Measurements from ENCODE around the gene DSTYK. TPM values are rescaled to one million over a fixed set of nuclear protein-coding genes. Genes with fewer than 3 reads are reported as not detected.
"Not testable (repeated sequence)": the region's sequence is repeated elsewhere in the genome, so short reads cannot be mapped to it uniquely, and the experiment has no call there.

Gene DSTYK
- polyA plus RNA-seq, 6 donors from 2014 or later, result 4.5 to 7.6 (median 5.8) TPM

GRCh38 chr1:205192287-205192686, 19.2 kb downstream of the DSTYK start:
- H3K4me3 Mint-ChIP-seq, result no peak overlapping the region
- H3K27ac Mint-ChIP-seq, result peak overlapping the region in 1 of 6 donors; percentile 27
- H3K36me3 Mint-ChIP-seq, result peaks cover 0 to 4% of the 10 kb centered on the region in 2 donors
- peaks cover 42 to 55% (median 44%) of the 10 kb centered on the region in 3 donors for H3K4me1 Mint-ChIP-seq
- H3K27me3 Mint-ChIP-seq, result no peaks in the 10 kb centered on the region
- no peak for ATAC-seq (ENCODE audit: low read depth in 2 of 2)
- H3K9me3 Mint-ChIP-seq, result no peaks in the 10 kb centered on the region
- no peak for DNase-seq

DNA sequence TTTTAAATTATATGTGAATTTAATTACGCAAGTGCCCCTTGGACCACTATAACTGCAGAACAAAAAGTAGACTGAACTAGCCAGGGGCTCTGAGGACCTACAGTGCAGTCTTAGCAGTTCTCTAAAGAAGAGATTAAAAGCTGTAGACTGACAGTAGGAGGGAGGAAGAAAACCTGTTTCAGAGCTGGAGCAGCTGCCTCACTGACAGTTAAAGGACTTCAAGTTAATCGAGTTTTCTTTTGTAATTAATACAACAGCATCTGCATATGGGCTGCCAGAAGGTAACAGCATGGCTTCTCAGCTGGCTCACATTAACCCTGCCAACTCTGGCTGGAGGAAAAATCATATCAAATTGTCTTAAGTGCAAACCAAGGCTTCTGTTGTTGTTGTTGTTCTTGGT, 19.9 kb downstream of the DSTYK start:
- Mint-ChIP-seq H3K9me3 (no peaks in the 10 kb centered on the region), H3K4me3 (no peak overlapping the region), H3K27ac (peak overlapping the region in 1 of 6 donors; percentile 62), H3K4me1 (peaks cover 38 to 55% (median 42%) of the 10 kb centered on the region in 3 donors), H3K27me3 (no peaks in the 10 kb centered on the region), H3K36me3 (peaks cover 4 to 5% of the 10 kb centered on the region in 2 donors)
- DNase-seq, result no peak
- no peak for ATAC-seq (ENCODE audit: low read depth in 2 of 2)

DNA sequence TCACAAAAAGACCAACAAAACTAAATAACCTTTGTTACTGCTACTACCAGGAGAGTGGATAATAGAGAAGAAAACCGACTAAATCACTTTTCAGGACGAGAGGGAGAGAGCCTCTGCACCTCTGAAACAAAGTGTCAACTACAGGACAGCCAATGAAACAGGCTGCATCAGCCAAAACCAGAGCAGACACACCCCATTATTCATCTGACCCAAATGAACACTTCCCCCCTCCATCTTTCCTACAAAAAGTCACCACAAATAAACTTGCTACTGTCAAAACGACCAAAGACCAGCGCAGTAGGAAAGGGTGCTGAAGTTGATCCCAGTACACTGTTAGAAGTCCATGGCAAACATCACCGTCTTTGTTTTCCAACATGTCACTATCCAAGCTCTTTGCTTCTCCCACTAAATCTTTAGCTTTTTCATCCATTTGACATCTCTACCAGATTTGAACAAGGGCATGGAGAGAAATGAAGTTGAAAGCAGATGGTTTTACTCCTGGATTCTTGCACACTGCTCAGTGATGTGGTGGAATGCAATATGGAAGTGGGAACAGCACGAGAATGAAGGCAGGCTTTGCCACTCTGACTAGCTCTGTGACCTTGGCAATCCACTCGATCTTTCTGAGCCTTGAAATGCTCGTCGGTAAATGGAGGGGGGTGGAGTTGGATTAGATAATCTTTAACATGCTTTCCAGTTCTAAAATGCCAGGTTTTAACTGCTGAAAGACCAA, 20.5 kb downstream of the DSTYK start:
- Mint-ChIP-seq H3K36me3 (peaks cover 5 to 10% of the 10 kb centered on the region in 2 donors), H3K4me1 (peaks cover 38 to 55% (median 42%) of the 10 kb centered on the region in 3 donors), H3K9me3 (no peaks in the 10 kb centered on the region), H3K4me3 (no peak overlapping the region), H3K27me3 (no peaks in the 10 kb centered on the region), H3K27ac (peak overlapping the region in 1 of 6 donors; percentile 62)
- no peak for DNase-seq
- ATAC-seq (ENCODE audit: low read depth in 2 of 2), result no peak

DNA sequence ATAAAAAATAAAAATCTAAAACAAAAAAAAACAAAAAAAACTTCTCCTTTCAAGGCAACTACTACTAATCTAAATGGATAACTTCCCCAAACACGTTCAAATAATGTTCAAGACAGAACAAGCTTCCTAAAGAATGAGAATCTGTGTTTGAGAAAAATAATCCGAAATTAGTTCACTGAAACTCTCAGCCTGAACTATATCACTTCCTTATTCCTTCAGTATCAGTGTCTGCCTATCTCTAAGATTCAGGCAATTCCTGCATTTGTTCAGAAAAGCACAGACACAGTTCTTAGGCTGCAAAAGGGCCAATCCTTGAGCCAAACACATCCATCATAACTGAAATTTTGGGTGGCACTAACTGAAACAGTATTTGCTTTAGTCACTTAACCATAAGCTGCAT, 22.4 kb downstream of the DSTYK start:
- DNase-seq (no peak), ATAC-seq (ENCODE audit: low read depth in 2 of 2) (no peak)
- H3K27ac Mint-ChIP-seq, result peak overlapping the region in 1 of 6 donors; percentile 41
- H3K9me3 Mint-ChIP-seq, result no peaks in the 10 kb centered on the region
- H3K4me1 Mint-ChIP-seq, result peaks cover 31 to 48% (median 41%) of the 10 kb centered on the region in 3 donors
- peaks cover 5 to 11% of the 10 kb centered on the region in 2 donors for H3K36me3 Mint-ChIP-seq
- no peaks in the 10 kb centered on the region for H3K27me3 Mint-ChIP-seq
- no peak overlapping the region for H3K4me3 Mint-ChIP-seq

DNA sequence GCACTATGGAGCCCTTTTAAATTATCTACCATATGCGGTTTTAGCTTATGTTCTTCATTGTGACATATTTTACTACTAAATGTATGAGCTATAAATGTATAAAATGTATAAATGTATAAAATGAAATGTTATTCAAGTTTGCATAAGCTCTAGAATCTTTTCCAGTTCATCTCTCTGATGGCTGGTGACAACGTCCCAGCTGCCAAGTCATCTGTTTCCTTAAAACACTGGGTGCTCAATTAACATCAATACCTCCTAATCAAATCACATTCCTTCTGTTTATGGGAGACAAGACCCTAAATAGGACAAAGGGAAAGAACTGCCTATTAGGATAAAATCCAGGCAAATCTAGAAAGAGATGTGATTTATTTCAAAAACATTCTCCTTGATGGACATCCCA, 22.9 kb downstream of the DSTYK start:
- no peak for ATAC-seq (ENCODE audit: low read depth in 2 of 2)
- Mint-ChIP-seq H3K36me3 (peaks cover 5 to 14% of the 10 kb centered on the region in 2 donors), H3K27ac (peak overlapping the region in 1 of 6 donors; percentile 41), H3K9me3 (no peaks in the 10 kb centered on the region), H3K4me1 (peaks cover 35 to 48% (median 37%) of the 10 kb centered on the region in 3 donors), H3K4me3 (no peak overlapping the region), H3K27me3 (no peaks in the 10 kb centered on the region)
- no peak for DNase-seq

DNA sequence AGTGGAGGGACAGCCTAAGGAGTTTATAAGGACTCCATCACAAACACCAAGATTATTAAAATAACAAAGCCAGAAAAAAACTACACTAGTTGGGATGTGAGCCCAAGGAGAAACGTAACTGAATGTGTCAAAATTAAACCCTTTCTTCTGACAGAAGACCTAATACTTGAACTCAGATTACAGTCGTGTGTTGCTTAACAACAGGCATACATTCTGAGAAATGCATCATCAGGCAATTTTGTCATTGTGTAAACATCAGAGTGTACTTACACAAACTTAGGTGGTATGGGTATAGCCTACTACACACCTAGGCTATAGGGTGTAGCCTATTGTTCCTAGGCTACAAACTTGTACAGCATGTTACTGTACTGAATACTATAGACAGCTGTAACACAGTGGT, 23.4 kb downstream of the DSTYK start:
- Mint-ChIP-seq H3K36me3 (peaks cover 6 to 17% of the 10 kb centered on the region in 2 donors), H3K4me3 (no peak overlapping the region), H3K27ac (peak overlapping the region in 1 of 6 donors; percentile 76), H3K9me3 (no peaks in the 10 kb centered on the region), H3K4me1 (peaks cover 32 to 48% (median 33%) of the 10 kb centered on the region in 3 donors), H3K27me3 (no peaks in the 10 kb centered on the region)
- DNase-seq (no peak), ATAC-seq (ENCODE audit: low read depth in 2 of 2) (no peak)

DNA sequence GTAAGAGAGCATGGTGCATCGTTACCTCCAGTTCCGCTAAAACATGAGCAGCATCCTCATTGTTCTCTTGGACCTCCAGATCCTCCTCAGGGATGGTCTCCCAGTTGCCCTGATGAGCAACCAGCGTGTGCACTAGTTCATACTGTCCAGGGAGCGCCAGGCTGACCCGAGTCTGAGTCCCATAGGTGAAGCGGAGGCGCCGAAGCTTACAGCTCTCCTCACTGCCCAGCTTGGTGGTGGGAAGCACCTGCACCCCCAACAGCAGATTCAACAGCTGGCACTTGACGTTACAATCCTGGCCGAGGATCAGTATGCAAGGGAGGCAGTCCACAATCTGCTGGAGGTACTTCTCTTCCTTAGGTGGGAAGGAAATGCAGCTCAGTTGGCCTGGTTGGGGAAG, 24.1 kb downstream of the DSTYK start:
- H3K9me3 Mint-ChIP-seq, result no peaks in the 10 kb centered on the region

GRCh38 chr1:205186191-205186590, 25.3 kb downstream of the DSTYK start:
- Mint-ChIP-seq H3K4me3 (no peak overlapping the region), H3K27me3 (no peaks in the 10 kb centered on the region), H3K9me3 (no peaks in the 10 kb centered on the region), H3K36me3 (peaks cover 11 to 22% of the 10 kb centered on the region in 2 donors), H3K27ac (no peak overlapping the region), H3K4me1 (peaks cover 19 to 42% (median 23%) of the 10 kb centered on the region in 3 donors)
- ATAC-seq (ENCODE audit: low read depth in 2 of 2), result no peak
- no peak for DNase-seq

More for the DNA sequence above, 24.1 kb downstream of the DSTYK start:
- Mint-ChIP-seq H3K27me3 (no peaks in the 10 kb centered on the region), H3K27ac (no peak overlapping the region), H3K36me3 (peaks cover 11 to 21% of the 10 kb centered on the region in 2 donors), H3K4me3 (no peak overlapping the region), H3K4me1 (peaks cover 27 to 51% (median 31%) of the 10 kb centered on the region in 3 donors)
- DNase-seq, result no peak
- no peak for ATAC-seq (ENCODE audit: low read depth in 2 of 2)

DNA sequence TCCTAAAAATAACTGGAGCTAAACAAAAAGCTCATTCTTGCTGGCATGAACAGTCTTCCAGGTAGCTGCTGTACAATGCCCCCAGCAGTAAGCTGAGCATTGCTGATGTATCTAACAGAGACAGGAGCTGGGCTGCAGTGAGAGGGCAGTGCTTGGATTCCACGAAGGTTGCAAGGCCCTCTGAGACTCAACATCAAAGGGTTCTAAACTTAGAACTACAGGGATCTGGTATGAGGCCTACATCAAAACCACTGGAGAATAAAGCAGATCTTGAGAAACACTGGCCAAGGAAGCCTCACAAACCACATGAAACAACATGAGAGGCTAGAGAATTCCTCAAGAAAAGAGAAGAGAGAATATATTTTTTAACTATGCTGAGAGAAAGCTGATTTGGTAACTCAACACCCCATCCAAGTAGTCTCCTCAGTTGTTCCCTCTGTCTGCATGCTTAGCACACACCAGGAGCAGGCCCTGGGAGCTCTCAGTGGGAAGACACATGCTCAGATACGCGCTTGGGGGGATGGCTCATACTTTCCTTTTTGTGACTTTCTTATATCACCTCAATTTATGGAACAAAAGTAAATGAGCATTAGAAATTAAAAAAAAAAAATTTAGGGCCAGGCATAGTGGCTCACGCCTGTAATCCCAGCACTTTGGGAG, 27.7 kb downstream of the DSTYK start:
- H3K36me3 Mint-ChIP-seq, result peaks cover 11 to 27% of the 10 kb centered on the region in 2 donors
- H3K4me1 Mint-ChIP-seq, result peaks cover 3 to 21% (median 7%) of the 10 kb centered on the region in 3 donors
- H3K27ac Mint-ChIP-seq, result peak overlapping the region in 2 of 6 donors; percentile 23 to 90
- no peaks in the 10 kb centered on the region for H3K9me3 Mint-ChIP-seq
- no peak for ATAC-seq (ENCODE audit: low read depth in 2 of 2)
- no peaks in the 10 kb centered on the region for H3K27me3 Mint-ChIP-seq
- H3K4me3 Mint-ChIP-seq, result no peak overlapping the region
- no peak for DNase-seq

GRCh38 chr1:205182930-205183329, 28.6 kb downstream of the DSTYK start:
- no peaks in the 10 kb centered on the region for H3K9me3 Mint-ChIP-seq
- peaks cover 11 to 27% of the 10 kb centered on the region in 2 donors for H3K36me3 Mint-ChIP-seq
- no peaks in the 10 kb centered on the region for H3K27me3 Mint-ChIP-seq
- ATAC-seq (ENCODE audit: low read depth in 2 of 2) (no peak), DNase-seq (no peak)
- H3K4me1 Mint-ChIP-seq, result peaks cover 3 to 21% (median 7%) of the 10 kb centered on the region in 3 donors
- H3K4me3 Mint-ChIP-seq, result peak overlapping the region in 1 of 8 donors; percentile 11
- no peak overlapping the region for H3K27ac Mint-ChIP-seq

- not testable (repeated sequence) for H3K27ac Mint-ChIP-seq; DNase-seq; H3K9me3 Mint-ChIP-seq; H3K27me3 Mint-ChIP-seq; ATAC-seq (ENCODE audit: low read depth in 2 of 2); H3K4me3 Mint-ChIP-seq
- Mint-ChIP-seq H3K4me1 (peaks cover 3 to 14% (median 7%) of the 10 kb centered on the region in 3 donors), H3K36me3 (peaks cover 6 to 17% of the 10 kb centered on the region in 2 donors)
Measured at GRCh38 chr1:205180331-205180730, 31.2 kb downstream of the DSTYK start.

DNA sequence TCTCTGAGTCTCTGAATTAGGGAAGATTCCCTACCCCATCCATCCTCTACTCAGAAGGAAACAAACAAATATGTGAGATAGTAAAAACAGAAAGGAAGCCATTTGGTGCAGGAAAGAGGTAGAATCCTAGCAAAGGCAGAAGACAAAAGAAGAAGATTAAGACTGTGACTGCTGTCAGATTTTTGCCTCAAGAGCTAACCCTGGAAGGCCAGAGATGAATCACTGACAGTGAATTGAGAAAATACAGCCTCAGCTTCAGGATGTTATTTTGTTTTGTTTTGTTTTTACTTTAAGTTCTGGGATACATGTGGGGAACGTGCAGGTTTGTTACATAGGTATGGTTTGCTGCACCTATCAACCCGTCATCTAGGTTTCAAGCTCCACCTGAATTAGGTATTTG, 31.7 kb downstream of the DSTYK start:
- H3K9me3 Mint-ChIP-seq, result no peaks in the 10 kb centered on the region
- H3K27ac Mint-ChIP-seq, result peak overlapping the region in 1 of 6 donors; percentile 15
- DNase-seq (no peak), ATAC-seq (ENCODE audit: low read depth in 2 of 2) (no peak)
- H3K36me3 Mint-ChIP-seq, result peaks cover 6 to 17% of the 10 kb centered on the region in 2 donors
- no peak overlapping the region for H3K4me3 Mint-ChIP-seq
- no peaks in the 10 kb centered on the region for H3K27me3 Mint-ChIP-seq
- H3K4me1 Mint-ChIP-seq, result peaks cover 3 to 14% (median 7%) of the 10 kb centered on the region in 3 donors

DNA sequence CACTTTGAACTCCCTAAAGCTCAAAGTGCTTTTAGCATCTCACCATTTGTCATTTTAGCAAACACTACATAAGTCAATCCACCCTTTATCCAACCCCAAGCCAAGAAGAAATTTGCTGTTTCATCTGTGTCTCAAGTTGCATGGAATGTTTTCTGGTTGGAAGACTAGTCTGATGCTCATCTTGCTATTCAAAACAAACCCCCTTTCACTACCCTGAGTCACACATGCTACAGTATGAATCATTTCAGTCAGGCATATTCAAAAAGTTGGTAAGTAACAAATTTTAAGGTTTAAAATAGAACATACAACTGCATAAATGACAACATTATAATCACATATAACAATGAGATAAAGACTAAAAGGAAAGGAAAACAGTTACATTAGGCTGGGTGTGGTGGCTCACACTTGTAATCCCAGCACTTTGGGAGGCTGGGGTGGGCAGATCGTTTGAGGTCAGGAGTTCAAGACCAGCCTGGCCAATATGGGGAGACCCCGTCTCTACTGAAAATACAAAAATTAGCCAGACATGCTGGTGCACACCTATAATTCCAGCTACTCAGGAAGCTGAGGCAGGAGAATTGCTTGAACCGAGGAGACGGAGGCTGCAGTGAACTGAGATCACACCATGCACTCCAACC, 38.7 kb downstream of the DSTYK start:
- Mint-ChIP-seq H3K27ac (peak overlapping the region in 2 of 6 donors; percentile 22 to 57), H3K27me3 (no peaks in the 10 kb centered on the region), H3K9me3 (no peaks in the 10 kb centered on the region), H3K36me3 (peaks cover 2 to 18% of the 10 kb centered on the region in 2 donors), H3K4me3 (no peak overlapping the region), H3K4me1 (no peaks in the 10 kb centered on the region)
- DNase-seq (no peak), ATAC-seq (ENCODE audit: low read depth in 2 of 2) (no peak)

Data from naive B cell (primary cell).